HepG2 (cell line): ENCODE results near the gene DPY19L3. TPM values are rescaled to one million over a fixed set of nuclear protein-coding genes. Genes with fewer than 3 reads are reported as not detected.

Experiments used
- ATAC-seq: fragments of 200-7000 bp; cut with Tn5 transposase; 3 replicates; pipeline ENCODE4 v1.9.1; 2020; ENCODE audit warnings: mild to moderate bottlenecking, moderate library complexity
- BruUV-seq: library from RNA; stranded (reverse); fragments of 400-500 nt; replicated peaks from 2 replicates; lab custom pipeline; 2021; lab: Mats Ljungman, UMichigan
- CTCF ChIA-PET: fragments of 300-600 bp; formaldehyde crosslinking; extraction: SDS; loops from one replicate; lab custom pipeline; 2021; ENCODE audit warnings: low total read pairs, inconsistent platforms, low intra/inter-chr PET ratio; lab: Yijun Ruan, JAX
- POLR2A ChIA-PET: fragments of 350-600 bp; sonication (Branson Sonifier 250); formaldehyde crosslinking; loops from one replicate; lab custom pipeline; 2020; ENCODE audit warnings: antibody characterized with exemption, inconsistent platforms; lab: Yijun Ruan, JAX
- DNase-seq: peaks from one replicate; pipeline ENCODE4 v3.0.0-alpha.2; 2015; ENCODE audit warnings: low spot score
- FAIRE-seq: peaks from 3 replicates; lab custom pipeline; 2011; peaks lifted over from hg19 to GRCh38; lab: Jason Lieb, UNC
- H2AFZ ChIP-seq: one replicate; pipeline ENCODE4 v1.6.1; 2011; ENCODE audit warnings: low read length, inconsistent platforms
- H3K27ac ChIP-seq: fragments of 300-600 bp; 3 replicates; pipeline ENCODE4 v1.8.0; 2011; ENCODE audit warnings: mixed run types, mild to moderate bottlenecking, mixed read lengths, low read length, inconsistent platforms; ENCODE audit not compliant: insufficient read depth; ENCODE audit errors: extremely low read length
- H3K27me3 ChIP-seq, 2 experiments: fragments of 200-600 bp in 1 of 2; 2 replicates in 1 of 2; 3 replicates in 1 of 2; pipeline versions ENCODE4 v1.6.0 to v1.8.0; 2011; ENCODE audit warnings: low read length in 2 of 2, mild to moderate bottlenecking in 2 of 2, moderate library complexity in 2 of 2, inconsistent platforms in 1 of 2; ENCODE audit not compliant: insufficient read depth in 2 of 2, control insufficient read depth in 1 of 2
- H3K36me3 ChIP-seq, 2 experiments: fragments of 200-600 bp in 1 of 2; replicated peaks in 1 of 2; 2 replicates in 1 of 2; 3 replicates in 1 of 2; pipeline versions ENCODE4 v1.5.1 to v1.8.0; 2011; ENCODE audit warnings: low read length in 2 of 2, inconsistent platforms in 1 of 2; ENCODE audit not compliant: insufficient read depth in 2 of 2, control insufficient read depth in 1 of 2
- H3K4me1 ChIP-seq: 2 replicates; pipeline ENCODE4 v1.5.1; 2012; ENCODE audit warnings: low read length, inconsistent platforms; ENCODE audit not compliant: insufficient read depth
- H3K4me2 ChIP-seq: 2 replicates; pipeline ENCODE4 v1.6.0; 2011; ENCODE audit warnings: low read depth, low read length, inconsistent platforms
- H3K4me3 ChIP-seq, 3 experiments: fragments of 200-600 bp in 1 of 3; sonication (generic), shearing (Covaris generic) in 1 of 3; replicated peaks in 1 of 3; 2 replicates each; pipeline ENCODE4 v1.5.1; 2011 to 2016; ENCODE audit warnings: low read length in 3 of 3, inconsistent platforms in 2 of 3, low read depth in 2 of 3, mild to moderate bottlenecking in 2 of 3, control low read depth in 1 of 3, mixed read lengths in 1 of 3; ENCODE audit not compliant: insufficient read depth in 1 of 3
- H3K79me2 ChIP-seq: one replicate; pipeline ENCODE4 v1.6.1; 2011; ENCODE audit warnings: low read length, inconsistent platforms; ENCODE audit not compliant: insufficient read depth
- H3K9ac ChIP-seq: 2 replicates; pipeline ENCODE4 v1.6.0; 2011; ENCODE audit warnings: mild to moderate bottlenecking, low read depth, low read length, inconsistent platforms; ENCODE audit not compliant: insufficient read depth
- H3K9me3 ChIP-seq: 2 replicates; pipeline ENCODE4 v1.5.1; 2012; ENCODE audit warnings: mild to moderate bottlenecking, low read length
- H4K20me1 ChIP-seq: 2 replicates; pipeline ENCODE4 v1.6.0; 2011; ENCODE audit warnings: inconsistent platforms, mild to moderate bottlenecking, low read length, moderate library complexity; ENCODE audit not compliant: insufficient read depth
- HMGXB3 ChIP-seq: sonication (generic); formaldehyde crosslinking; IDR thresholded peaks from 2 replicates; pipeline ENCODE4 v1.4.0; 2020; ENCODE audit warnings: missing genetic modification reagents, borderline replicate concordance
- RERE ChIP-seq: IDR thresholded peaks from 2 replicates; pipeline ENCODE4 v1.6.1; 2016; ENCODE audit warnings: low read depth, missing genetic modification reagents, missing compliant biosample characterization
- SP1 ChIP-seq, 2 experiments: fragments of 450-650 bp in 1 of 2; sonication (generic) in 1 of 2; formaldehyde crosslinking in 1 of 2; IDR thresholded peaks; 2 replicates each; pipeline versions ENCODE4 v1.4.0 to v1.6.1; 2016 to 2020; ENCODE audit warnings: missing genetic modification reagents in 1 of 2
- TP53 ChIP-seq: sonication (generic); formaldehyde crosslinking; conservative IDR thresholded peaks from 2 replicates; pipeline ENCODE4 v1.4.0; 2020; ENCODE audit warnings: missing genetic modification reagents
- ZHX2 ChIP-seq, 2 experiments: sonication (generic) in 1 of 2; formaldehyde crosslinking in 1 of 2; IDR thresholded peaks; 2 replicates each; pipeline versions ENCODE4 v1.6.1 to v1.9.0; 2014 to 2022; ENCODE audit warnings: antibody characterized with exemption in 1 of 2, borderline replicate concordance in 1 of 2, inconsistent platforms in 1 of 2, low read depth in 1 of 2, missing genetic modification reagents in 1 of 2
- ZNF430 ChIP-seq: sonication (generic); formaldehyde crosslinking; IDR thresholded peaks from 2 replicates; pipeline ENCODE4 v1.9.0; 2021; ENCODE audit warnings: mild to moderate bottlenecking, missing genetic modification reagents
- ZNF777 ChIP-seq: sonication (generic); formaldehyde crosslinking; IDR thresholded peaks from 2 replicates; pipeline ENCODE4 v1.4.0; 2020; ENCODE audit warnings: missing genetic modification reagents
- whole genome bisulfite sequencing: methylation state at CpG from one replicate; pipeline ENCODE4 v1.1.6; 2017; ENCODE audit warnings: low lambda C conversion rate; 5-methylcytosine and 5-hydroxymethylcytosine counted together
- in situ Hi-C: cut with HindIII; loops from 2 replicates; pipeline ENCODE4 v1.10.0; 2017; ENCODE audit warnings: low pct_unique_long_range_greater_than_20kb; ENCODE audit not compliant: extremely low pct_ligation_motif_present
- intact Hi-C: fragments of 100-400 bp; cut with micrococcal nuclease; formaldehyde crosslinking; loops from one replicate; pipeline ENCODE4 v1.10.0; 2022; ENCODE audit not compliant: unreplicated experiment
- polyA plus RNA-seq, 8 experiments: library from polyadenylated mRNA; depleted of rRNA in 3 of 8; stranded (reverse) in 7 of 8; unstranded in 1 of 8; fragments of >200 nt; fragmentation: Illumina TruSeq in 4 of 8; extraction: Trizol in 4 of 8; gene quantifications; 2 replicates each; pipeline versions ENCODE4 v1.2.1 to v1.2.3, GENCODE V29; 2011 to 2016; ENCODE audit warnings: low read depth in 4 of 8, missing spikeins in 1 of 8, mixed read lengths in 1 of 8; ENCODE audit not compliant: insufficient read depth in 1 of 8
- total RNA-seq, 5 experiments: library from RNA; depleted of rRNA; stranded (reverse); fragments of >200 nt; fragmentation: Illumina TruSeq; extraction: Trizol; gene quantifications; 2 replicates each; pipeline ENCODE4 v1.2.3, GENCODE V29; 2016; ENCODE audit warnings: low read depth in 1 of 5

The DPY19L3 gene
- total and polyA plus RNA-seq, 2 of the 13 experiments (the other 11 are each of a cell fraction or from before 2014, with no cell fraction given) = 21.6 to 25.2 TPM

- WGBS = 90% methylated on average over 4 of the region's 4 CpGs
- Histone ChIP-seq H3K27me3 (no peaks in the 10 kb centered on the region), H3K9ac (no peak overlapping the region), H2AFZ (no peak overlapping the region), H3K79me2 (no peaks in the 10 kb centered on the region), H3K9me3 (no peaks in the 10 kb centered on the region), H3K4me1 (peaks cover 9% of the 10 kb centered on the region), H3K4me2 (no peak overlapping the region), H3K36me3 (peaks cover 6 to 35% of the 10 kb centered on the region in 2 experiments; a peak in 4 of 5 replicates), H4K20me1 (no peaks in the 10 kb centered on the region), H3K27ac (no peak overlapping the region), H3K4me3 (no peak overlapping the region)
- ChIA-PET CTCF (no interaction called here), POLR2A (no interaction called here)
- DNase-seq = no peak
- no peak for FAIRE-seq
- in situ Hi-C loops (no loop called here), intact Hi-C loops (no loop called here)
- ATAC-seq = no peak
- BruUV-seq = TSS peak; percentile 13
- TF ChIP-seq ZNF430 (CRISPR knock-in tag) (no peak), RERE (CRISPR knock-in tag) (no peak), ZHX2 (IDR thresholded peaks at IDR 0.05; ENCODE audit: low read depth) (no peak), ZHX2 (CRISPR knock-in tag; IDR thresholded peaks at IDR 0.05; ENCODE audit: borderline replicate concordance) (no peak), TP53 (no peak), HMGXB3 (CRISPR knock-in tag) (no peak), SP1 (IDR thresholded peaks at IDR 0.05) (no peak), SP1 (CRISPR knock-in tag; IDR thresholded peaks at IDR 0.05) (no peak), ZNF777 (CRISPR knock-in tag) (no peak)
These were observed 53.0 kb downstream of the DPY19L3 start for GRCh38 chr19:32458500-32459123.
